OCI-LY7 (cell line): ENCODE data around the gene CFAP20. TPM values are rescaled to one million over a fixed set of nuclear protein-coding genes. Genes with fewer than 3 reads are reported as not detected.

ENCODE experiments used
- BruUV-seq: library from RNA; stranded (reverse); fragments of 400-500 nt; replicated peaks from 2 replicates; lab custom pipeline; 2021; lab: Mats Ljungman, UMichigan
- CTCF ChIA-PET: fragments of 300-600 bp; sonication (Branson Sonifier 250); formaldehyde crosslinking; loops from one replicate; lab custom pipeline; 2022; ENCODE audit warnings: antibody characterized with exemption; ENCODE audit not compliant: unreplicated experiment; lab: Charles Lee
- POLR2A ChIA-PET: fragments of 300-600 bp; sonication (Branson Sonifier 250); formaldehyde crosslinking; loops from one replicate; lab custom pipeline; 2022; ENCODE audit warnings: antibody characterized with exemption; lab: Charles Lee
- DNase-seq: peaks from one replicate; pipeline ENCODE4 v3.0.0-alpha.2; 2015; ENCODE audit warnings: low spot score
- H2AFZ ChIP-seq: fragments of 200-600 bp; sonication (generic), shearing (Covaris generic); 2 replicates; pipeline ENCODE4 v1.6.1; 2014; ENCODE audit warnings: mild to moderate bottlenecking, antibody characterized with exemption, low read length, moderate library complexity
- H3K27ac ChIP-seq: fragments of 200-600 bp; sonication (generic); 2 replicates; pipeline ENCODE4 v1.5.1; 2014; ENCODE audit warnings: mixed run types, low read depth, mild to moderate bottlenecking, moderate library complexity, low read length, inconsistent platforms; ENCODE audit not compliant: poor library complexity, severe bottlenecking
- H3K36me3 ChIP-seq: fragments of 200-600 bp; sonication (generic); 2 replicates; pipeline ENCODE4 v1.6.1; 2014; ENCODE audit warnings: mild to moderate bottlenecking, antibody characterized with exemption, low read length, moderate library complexity, mixed read lengths; ENCODE audit not compliant: insufficient read depth
- H3K4me1 ChIP-seq: fragments of 200-600 bp; sonication (generic); 2 replicates; pipeline ENCODE4 v1.5.1; 2014; ENCODE audit warnings: mild to moderate bottlenecking, low read length; ENCODE audit not compliant: insufficient read depth, poor library complexity, severe bottlenecking
- H3K4me2 ChIP-seq: fragments of 200-600 bp; sonication (generic); 2 replicates; pipeline ENCODE4 v1.6.1; 2014; ENCODE audit warnings: mild to moderate bottlenecking, low read length
- H3K4me3 ChIP-seq: fragments of 200-600 bp; sonication (generic); 2 replicates; pipeline ENCODE4 v1.5.1; 2014; ENCODE audit warnings: mild to moderate bottlenecking, low read depth, low read length; ENCODE audit not compliant: poor library complexity, severe bottlenecking
- H3K79me2 ChIP-seq: fragments of 200-600 bp; sonication (generic); 2 replicates; pipeline ENCODE4 v1.6.1; 2016; ENCODE audit warnings: low read depth, mild to moderate bottlenecking, low read length, moderate library complexity, mixed read lengths; ENCODE audit not compliant: insufficient read depth
- H3K9me2 ChIP-seq: fragments of 200-600 bp; sonication (generic); 2 replicates; pipeline ENCODE4 v1.6.1; 2016; ENCODE audit warnings: mild to moderate bottlenecking, low read length, mixed read lengths; ENCODE audit not compliant: insufficient read depth
- H3K9me3 ChIP-seq: fragments of 200-600 bp; sonication (generic); 2 replicates; pipeline ENCODE4 v1.6.1; 2014; ENCODE audit warnings: mild to moderate bottlenecking, mixed run types, low read length, mixed read lengths
- H4K20me1 ChIP-seq: fragments of 200-600 bp; sonication (generic); 2 replicates; pipeline ENCODE4 v1.6.1; 2014; ENCODE audit warnings: mild to moderate bottlenecking, antibody characterized with exemption, low read length, moderate library complexity, mixed read lengths; ENCODE audit not compliant: insufficient read depth
- EZH2phosphoT487 ChIP-seq: fragments of 200-600 bp; sonication (generic); IDR thresholded peaks from 2 replicates; pipeline ENCODE4 v1.6.1; 2018; ENCODE audit warnings: low read depth, borderline replicate concordance, mild to moderate bottlenecking, mixed run types, antibody characterized with exemption, low read length, moderate library complexity, mixed read lengths
- intact Hi-C: fragments of 100-400 bp; cut with micrococcal nuclease; formaldehyde crosslinking; loops from one replicate; pipeline ENCODE4 v1.10.0; 2022; ENCODE audit not compliant: unreplicated experiment
- total RNA-seq, 2 experiments: library from RNA; depleted of rRNA in 1 of 2; stranded (reverse); fragments of >200 nt in 1 of 2; shearing (Covaris generic) in 1 of 2; gene quantifications; 2 replicates each; pipeline ENCODE4 v1.2.3, GENCODE V29; 2014 to 2022
- TF ChIP-seq, protein P1 (sequence below): fragments of 200-600 bp; sonication (generic); conservative IDR thresholded peaks from 2 replicates; pipeline ENCODE4 v1.5.1; 2014; ENCODE audit warnings: mild to moderate bottlenecking, antibody characterized with exemption, low read length, moderate library complexity, mixed read lengths

CFAP20 gene
- total RNA-seq, 2 experiments from 2014 or later = 46.4 to 89.2 TPM

GRCh38 chr16:58085584-58086251 is 43.5 kb downstream of the CFAP20 start:
- Histone ChIP-seq H4K20me1 (no peaks in the 10 kb centered on the region), H3K27ac (no peak overlapping the region), H3K4me2 (no peak overlapping the region), H3K9me2 (no peaks in the 10 kb centered on the region), H3K4me3 (no peak overlapping the region), H3K36me3 (no peaks in the 10 kb centered on the region), H3K9me3 (no peaks in the 10 kb centered on the region), H2AFZ (no peak overlapping the region), H3K4me1 (no peaks in the 10 kb centered on the region), H3K79me2 (no peaks in the 10 kb centered on the region)
- no peak for DNase-seq
- TF ChIP-seq, protein P1, sequence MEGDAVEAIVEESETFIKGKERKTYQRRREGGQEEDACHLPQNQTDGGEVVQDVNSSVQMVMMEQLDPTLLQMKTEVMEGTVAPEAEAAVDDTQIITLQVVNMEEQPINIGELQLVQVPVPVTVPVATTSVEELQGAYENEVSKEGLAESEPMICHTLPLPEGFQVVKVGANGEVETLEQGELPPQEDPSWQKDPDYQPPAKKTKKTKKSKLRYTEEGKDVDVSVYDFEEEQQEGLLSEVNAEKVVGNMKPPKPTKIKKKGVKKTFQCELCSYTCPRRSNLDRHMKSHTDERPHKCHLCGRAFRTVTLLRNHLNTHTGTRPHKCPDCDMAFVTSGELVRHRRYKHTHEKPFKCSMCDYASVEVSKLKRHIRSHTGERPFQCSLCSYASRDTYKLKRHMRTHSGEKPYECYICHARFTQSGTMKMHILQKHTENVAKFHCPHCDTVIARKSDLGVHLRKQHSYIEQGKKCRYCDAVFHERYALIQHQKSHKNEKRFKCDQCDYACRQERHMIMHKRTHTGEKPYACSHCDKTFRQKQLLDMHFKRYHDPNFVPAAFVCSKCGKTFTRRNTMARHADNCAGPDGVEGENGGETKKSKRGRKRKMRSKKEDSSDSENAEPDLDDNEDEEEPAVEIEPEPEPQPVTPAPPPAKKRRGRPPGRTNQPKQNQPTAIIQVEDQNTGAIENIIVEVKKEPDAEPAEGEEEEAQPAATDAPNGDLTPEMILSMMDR = no peak
- TF ChIP-seq EZH2phosphoT487 = no peak
- ChIA-PET POLR2A (no interaction called here), CTCF (no interaction called here)
- intact Hi-C loops = no loop called here
- BruUV-seq = no TSS peak

DNA sequence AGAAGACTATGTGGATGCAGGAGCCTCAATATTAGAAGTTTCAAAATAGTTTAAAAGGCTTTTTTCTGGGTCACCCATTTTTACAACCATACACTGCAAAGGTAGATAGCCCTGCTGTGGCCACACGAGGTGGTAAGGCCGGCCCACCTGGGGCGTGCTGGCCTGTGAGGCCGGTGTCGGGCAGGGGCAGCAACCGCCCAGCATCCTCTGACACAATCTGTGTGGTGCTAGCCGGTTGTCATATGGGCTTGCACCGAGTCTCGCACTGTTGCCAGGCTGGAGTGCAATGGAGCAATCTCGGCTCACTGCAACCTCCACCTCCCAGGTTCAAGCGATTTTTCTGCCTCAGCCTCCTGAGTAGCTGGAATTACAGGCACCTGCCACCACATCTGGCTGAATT is 44.0 kb downstream of the CFAP20 start:
- H3K27ac ChIP-seq = no peak overlapping the region

DNA sequence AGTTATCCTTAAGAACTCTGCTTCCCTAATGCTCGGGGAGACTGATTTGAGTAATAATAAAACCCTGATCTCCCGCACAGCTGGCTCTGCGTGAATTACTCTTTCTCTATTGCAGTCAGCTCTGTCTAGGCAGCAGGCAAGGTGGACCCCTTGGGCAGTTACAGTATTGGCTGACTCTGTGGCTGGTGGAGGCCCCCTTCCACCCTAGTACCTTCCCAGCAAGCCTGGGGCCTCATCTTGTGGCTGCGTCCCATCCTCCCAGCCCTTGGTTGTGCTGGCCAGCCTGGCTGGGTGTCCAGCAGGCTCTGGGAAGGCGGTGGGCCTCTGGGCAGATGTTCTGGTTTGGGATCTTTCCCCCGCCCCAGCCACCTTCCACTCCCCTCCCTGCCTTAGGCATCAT is 44.5 kb downstream of the CFAP20 start:
- DNase-seq = no peak
- intact Hi-C loops = no loop called here
- H3K36me3 ChIP-seq = no peaks in the 10 kb centered on the region
- H4K20me1 ChIP-seq = no peaks in the 10 kb centered on the region
- TF ChIP-seq EZH2phosphoT487 = no peak
- TF ChIP-seq, protein P1 = no peak
- POLR2A ChIA-PET = no interaction called here
- no peak overlapping the region for H3K27ac ChIP-seq
- no peaks in the 10 kb centered on the region for H3K79me2 ChIP-seq
- CTCF ChIA-PET = no interaction called here
- no peak overlapping the region for H2AFZ ChIP-seq
- no peaks in the 10 kb centered on the region for H3K9me3 ChIP-seq
- H3K4me1 ChIP-seq = peaks cover 9% of the 10 kb centered on the region
- no peak overlapping the region for H3K4me3 ChIP-seq
- BruUV-seq = no TSS peak
- H3K9me2 ChIP-seq = no peaks in the 10 kb centered on the region
- no peak overlapping the region for H3K4me2 ChIP-seq

More for the DNA sequence above, 44.0 kb downstream of the CFAP20 start:
- Histone ChIP-seq H3K4me3 (no peak overlapping the region), H3K4me1 (peaks cover 5% of the 10 kb centered on the region), H3K79me2 (no peaks in the 10 kb centered on the region), H3K9me2 (no peaks in the 10 kb centered on the region), H4K20me1 (no peaks in the 10 kb centered on the region), H3K4me2 (no peak overlapping the region), H3K36me3 (no peaks in the 10 kb centered on the region), H2AFZ (no peak overlapping the region), H3K9me3 (no peaks in the 10 kb centered on the region)
- ChIA-PET POLR2A (no interaction called here), CTCF (no interaction called here)
- TF ChIP-seq EZH2phosphoT487 = no peak
- TF ChIP-seq, protein P1 = no peak
- DNase-seq = no peak
- intact Hi-C loops = no loop called here
- BruUV-seq = no TSS peak
